ENCODE data around the gene SH3TC1.

The SH3TC1 gene

DNA sequence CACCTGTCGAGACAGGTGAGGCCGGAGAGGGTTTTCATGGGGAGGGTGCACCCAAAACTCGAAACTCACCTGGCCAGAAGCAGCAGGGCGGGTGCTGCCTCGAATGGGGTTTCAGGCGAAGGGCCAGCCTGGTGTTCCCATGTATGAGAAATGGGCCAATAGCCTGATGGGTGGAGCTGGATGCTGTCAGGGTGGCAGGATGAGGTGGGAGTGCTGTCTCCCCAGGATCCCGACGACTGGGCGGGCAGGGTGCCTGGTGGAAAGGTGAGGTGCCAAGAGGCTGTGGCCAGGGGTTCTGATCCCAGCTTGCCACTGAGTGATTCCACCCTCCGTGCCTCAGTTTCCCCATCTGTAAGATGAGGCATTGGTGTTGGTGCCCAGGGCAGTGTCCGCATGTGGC, 16.8 kb upstream of the SH3TC1 start:
- peaks cover 9% of the 10 kb centered on the region for H3K27me3 Mint-ChIP-seq (ENCODE audit: low read depth, poor library complexity)
- no peaks in the 10 kb centered on the region for H3K36me3 Mint-ChIP-seq (ENCODE audit: low read depth)
- TF ChIP-seq, protein P1, sequence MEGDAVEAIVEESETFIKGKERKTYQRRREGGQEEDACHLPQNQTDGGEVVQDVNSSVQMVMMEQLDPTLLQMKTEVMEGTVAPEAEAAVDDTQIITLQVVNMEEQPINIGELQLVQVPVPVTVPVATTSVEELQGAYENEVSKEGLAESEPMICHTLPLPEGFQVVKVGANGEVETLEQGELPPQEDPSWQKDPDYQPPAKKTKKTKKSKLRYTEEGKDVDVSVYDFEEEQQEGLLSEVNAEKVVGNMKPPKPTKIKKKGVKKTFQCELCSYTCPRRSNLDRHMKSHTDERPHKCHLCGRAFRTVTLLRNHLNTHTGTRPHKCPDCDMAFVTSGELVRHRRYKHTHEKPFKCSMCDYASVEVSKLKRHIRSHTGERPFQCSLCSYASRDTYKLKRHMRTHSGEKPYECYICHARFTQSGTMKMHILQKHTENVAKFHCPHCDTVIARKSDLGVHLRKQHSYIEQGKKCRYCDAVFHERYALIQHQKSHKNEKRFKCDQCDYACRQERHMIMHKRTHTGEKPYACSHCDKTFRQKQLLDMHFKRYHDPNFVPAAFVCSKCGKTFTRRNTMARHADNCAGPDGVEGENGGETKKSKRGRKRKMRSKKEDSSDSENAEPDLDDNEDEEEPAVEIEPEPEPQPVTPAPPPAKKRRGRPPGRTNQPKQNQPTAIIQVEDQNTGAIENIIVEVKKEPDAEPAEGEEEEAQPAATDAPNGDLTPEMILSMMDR (IDR thresholded peaks at IDR 0.05): no peak
- no peak overlapping the region for H3K4me3 Mint-ChIP-seq
- no peak overlapping the region for H3K27ac Mint-ChIP-seq
- peaks cover 37% of the 10 kb centered on the region for H3K4me1 Mint-ChIP-seq
- H3K9me3 Mint-ChIP-seq: no peaks in the 10 kb centered on the region
- no peak for DNase-seq

DNA sequence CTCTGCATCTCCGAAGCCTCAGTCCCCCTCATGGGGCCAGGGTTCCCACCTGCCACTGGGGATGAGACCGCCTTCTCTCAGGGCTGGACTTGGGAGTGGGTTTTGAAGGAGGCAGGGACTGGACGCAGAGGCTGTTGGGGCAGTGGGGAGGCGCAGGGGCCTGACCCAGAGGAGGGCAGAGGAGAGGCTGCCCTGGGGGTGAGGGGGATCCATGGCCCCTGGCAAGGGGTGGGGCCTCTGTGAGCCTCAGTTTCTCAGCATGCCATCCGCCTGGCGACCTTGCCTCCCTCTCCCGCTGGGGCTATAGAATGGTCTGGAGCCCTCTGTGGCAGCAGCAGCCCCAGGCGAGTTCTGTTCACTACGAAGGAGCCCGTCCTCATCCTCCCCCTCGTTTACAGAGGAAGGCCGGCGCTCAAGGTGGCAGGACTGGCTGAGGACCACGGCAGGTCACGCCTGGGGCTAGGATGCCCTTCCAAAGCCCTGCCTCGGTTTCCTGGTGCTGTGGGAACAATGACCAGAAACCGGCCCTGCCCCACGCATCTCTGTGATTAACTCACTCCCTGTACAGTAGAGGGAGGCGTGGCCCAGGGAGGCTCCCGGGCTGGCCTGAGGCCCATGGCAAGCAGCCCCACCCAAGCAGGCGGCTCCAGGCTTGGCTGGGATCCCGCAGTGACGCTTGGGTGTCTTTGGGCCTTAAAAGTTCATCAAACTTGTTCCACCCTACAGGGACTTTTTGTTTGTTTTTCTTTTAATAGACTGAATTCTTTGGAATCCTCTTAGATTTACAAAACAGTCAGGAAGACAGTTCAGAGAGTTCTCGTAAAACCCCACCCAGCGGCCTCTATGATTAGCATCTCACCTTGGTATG, 16.0 kb upstream of the SH3TC1 start:
- peaks cover 9% of the 10 kb centered on the region for H3K27me3 Mint-ChIP-seq (ENCODE audit: low read depth, poor library complexity)
- H3K9me3 Mint-ChIP-seq: no peaks in the 10 kb centered on the region
- no peaks in the 10 kb centered on the region for H3K36me3 Mint-ChIP-seq (ENCODE audit: low read depth)
- no peak for DNase-seq
- H3K4me3 Mint-ChIP-seq: no peak overlapping the region
- H3K4me1 Mint-ChIP-seq: peaks cover 35% of the 10 kb centered on the region
- no peak overlapping the region for H3K27ac Mint-ChIP-seq
- TF ChIP-seq, protein P1 (IDR thresholded peaks at IDR 0.05): no peak

DNA sequence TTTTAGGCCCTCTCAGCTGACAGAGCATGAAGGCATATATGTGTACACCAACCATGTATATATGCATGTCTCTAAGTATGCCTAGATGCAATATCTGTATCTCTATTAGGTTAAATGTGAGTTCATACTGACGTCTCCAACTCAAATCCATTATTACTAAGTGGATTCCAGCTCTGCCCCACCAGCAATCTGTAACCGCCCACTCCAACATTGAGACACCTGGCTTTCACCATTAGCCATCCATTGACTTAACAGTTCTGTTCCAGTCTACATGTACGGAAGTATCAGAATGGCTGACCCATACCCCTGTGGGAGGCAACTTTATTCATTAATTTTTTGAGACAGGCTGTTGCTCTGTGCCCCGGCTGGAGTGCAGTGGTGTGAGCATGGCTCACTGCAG, 15.0 kb upstream of the SH3TC1 start:
- H3K27me3 Mint-ChIP-seq (ENCODE audit: low read depth, poor library complexity): peaks cover 9% of the 10 kb centered on the region
- H3K27ac Mint-ChIP-seq: no peak overlapping the region
- H3K36me3 Mint-ChIP-seq (ENCODE audit: low read depth): no peaks in the 10 kb centered on the region
- no peak overlapping the region for H3K4me3 Mint-ChIP-seq
- no peaks in the 10 kb centered on the region for H3K9me3 Mint-ChIP-seq
- H3K4me1 Mint-ChIP-seq: peaks cover 33% of the 10 kb centered on the region
- no peak for DNase-seq
- TF ChIP-seq, protein P1 (IDR thresholded peaks at IDR 0.05): no peak

DNA sequence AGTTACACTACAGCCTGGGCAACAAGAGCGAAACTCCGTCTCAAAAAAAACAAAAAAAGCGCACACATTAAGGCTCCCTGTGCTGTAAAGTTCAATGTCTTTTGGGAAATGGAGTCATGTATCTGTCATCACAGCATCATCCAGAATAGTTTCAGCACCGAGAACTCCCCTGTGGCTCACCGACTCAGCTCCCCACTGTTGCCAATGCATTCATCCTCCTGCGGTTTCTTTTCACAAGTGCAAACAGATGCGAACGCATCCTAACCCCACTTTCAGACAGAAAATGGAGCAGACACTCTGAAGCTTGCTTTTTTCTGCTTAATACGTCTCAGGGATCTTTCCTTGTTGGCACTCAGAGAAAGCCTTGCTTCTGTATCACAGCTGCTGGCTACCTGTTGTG, 13.8 kb upstream of the SH3TC1 start:
- H3K9me3 Mint-ChIP-seq: no peaks in the 10 kb centered on the region
- TF ChIP-seq, protein P1 (IDR thresholded peaks at IDR 0.05): no peak
- no peak overlapping the region for H3K4me3 Mint-ChIP-seq
- no peak for DNase-seq
- peaks cover 9% of the 10 kb centered on the region for H3K27me3 Mint-ChIP-seq (ENCODE audit: low read depth, poor library complexity)
- no peaks in the 10 kb centered on the region for H3K36me3 Mint-ChIP-seq (ENCODE audit: low read depth)
- H3K27ac Mint-ChIP-seq: no peak overlapping the region
- H3K4me1 Mint-ChIP-seq: peaks cover 41% of the 10 kb centered on the region

DNA sequence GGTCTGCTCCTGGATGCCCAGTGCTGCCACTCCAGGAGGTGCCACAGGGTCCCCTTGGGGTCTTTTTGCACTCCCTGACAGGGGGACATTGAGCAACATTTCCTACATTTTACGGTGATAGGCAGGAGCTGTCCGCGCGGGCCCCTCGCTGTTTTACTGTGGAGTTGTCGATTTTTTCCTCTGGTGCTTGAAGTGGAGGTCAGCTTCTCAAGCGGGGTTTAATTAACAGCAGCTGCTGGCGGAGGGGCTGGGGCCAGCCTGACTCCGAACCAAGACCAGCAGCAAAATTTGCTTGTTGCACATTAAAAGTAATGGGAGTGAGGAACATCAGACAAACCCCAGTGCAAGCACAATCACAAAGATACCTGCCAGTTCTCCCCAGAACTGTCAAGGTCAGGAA, 13.2 kb upstream of the SH3TC1 start:
- Mint-ChIP-seq H3K27ac (no peak overlapping the region), H3K4me1 (peaks cover 43% of the 10 kb centered on the region), H3K9me3 (no peaks in the 10 kb centered on the region), H3K4me3 (no peak overlapping the region), H3K27me3 (ENCODE audit: low read depth, poor library complexity) (peaks cover 9% of the 10 kb centered on the region), H3K36me3 (ENCODE audit: low read depth) (no peaks in the 10 kb centered on the region)
- no peak for DNase-seq
- TF ChIP-seq, protein P1 (IDR thresholded peaks at IDR 0.05): no peak

DNA sequence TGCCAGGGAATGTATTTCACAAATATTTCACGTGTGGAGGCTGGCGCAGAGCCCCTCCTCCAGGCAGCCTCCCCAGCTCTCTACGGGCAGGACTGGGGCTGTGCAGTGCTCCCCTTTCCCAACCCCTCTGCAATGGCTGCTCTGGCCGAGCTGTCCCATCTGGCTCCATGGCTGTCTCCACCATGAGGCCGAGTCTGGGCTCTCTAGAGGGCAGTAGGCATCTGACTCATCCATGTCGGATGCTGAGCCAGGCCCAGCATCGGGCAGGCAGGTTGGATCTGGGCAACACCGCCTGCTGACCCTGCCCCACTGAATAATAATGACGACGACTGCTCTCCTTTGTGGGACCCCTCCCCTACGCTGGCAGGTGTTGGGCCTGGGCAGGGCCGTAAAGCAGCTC, 11.0 kb upstream of the SH3TC1 start:
- Mint-ChIP-seq H3K27me3 (ENCODE audit: low read depth, poor library complexity) (peaks cover 9% of the 10 kb centered on the region), H3K4me1 (peaks cover 59% of the 10 kb centered on the region), H3K4me3 (no peak overlapping the region), H3K9me3 (no peaks in the 10 kb centered on the region), H3K27ac (no peak overlapping the region), H3K36me3 (ENCODE audit: low read depth) (no peaks in the 10 kb centered on the region)
- TF ChIP-seq, protein P1 (IDR thresholded peaks at IDR 0.05): no peak
- no peak for DNase-seq

All from nephron progenitor cell (in vitro differentiated cells).